Fibroblast of lung (primary cell): Measurements from ENCODE around the gene SMAP1. TPM values are rescaled to one million over a fixed set of nuclear protein-coding genes. Genes with fewer than 3 reads are reported as not detected.

Source experiments
- DNase-seq, 2 donors: peaks; one replicate each; pipeline versions ENCODE4 v3.0.0 to v3.0.0-alpha.2; 2010; ENCODE audit warnings: low read depth in 2 of 2
- H2AFZ ChIP-seq: 2 replicates; pipeline ENCODE4 v1.5.1; 2012; ENCODE audit warnings: low read length, control low read depth, inconsistent platforms
- H3K27ac ChIP-seq: 2 replicates; pipeline ENCODE4 v1.5.1; 2011; ENCODE audit warnings: low read length, control low read depth; ENCODE audit not compliant: insufficient read depth
- H3K27me3 ChIP-seq: 2 replicates; pipeline ENCODE4 v1.5.1; 2011; ENCODE audit warnings: mild to moderate bottlenecking, low read length; ENCODE audit not compliant: control insufficient read depth, insufficient read depth
- H3K36me3 ChIP-seq: 2 replicates; pipeline ENCODE4 v1.5.1; 2011; ENCODE audit warnings: low read length; ENCODE audit not compliant: control insufficient read depth, insufficient read depth
- H3K4me1 ChIP-seq: 2 replicates; pipeline ENCODE4 v1.5.1; 2011; ENCODE audit warnings: low read length; ENCODE audit not compliant: control insufficient read depth, insufficient read depth; ENCODE audit errors: extremely low read depth
- H3K4me2 ChIP-seq: 2 replicates; pipeline ENCODE4 v1.5.1; 2011; ENCODE audit warnings: low read length, control low read depth; ENCODE audit not compliant: insufficient read depth; ENCODE audit errors: extremely low read depth
- H3K4me3 ChIP-seq, 4 experiments: fragments of 200-600 bp in 1 of 4; sonication (generic) in 1 of 4; replicated peaks in 1 of 4; 2 replicates each; pipeline ENCODE4 v1.5.1; 2011 to 2016; ENCODE audit warnings: low read length in 4 of 4, low read depth in 3 of 4, mild to moderate bottlenecking in 3 of 4, control low read depth in 2 of 4, inconsistent platforms in 1 of 4, mixed read lengths in 1 of 4; ENCODE audit not compliant: insufficient read depth in 1 of 4; ENCODE audit errors: control extremely low read depth in 1 of 4
- H3K79me2 ChIP-seq: 2 replicates; pipeline ENCODE4 v1.5.1; 2012; ENCODE audit warnings: mild to moderate bottlenecking, low read length, inconsistent platforms; ENCODE audit not compliant: control insufficient read depth, insufficient read depth
- H3K9ac ChIP-seq: 2 replicates; pipeline ENCODE4 v1.5.1; 2011; ENCODE audit warnings: mild to moderate bottlenecking, low read length, control low read depth; ENCODE audit not compliant: insufficient read depth
- H3K9me3 ChIP-seq: 2 replicates; pipeline ENCODE4 v1.5.1; 2012; ENCODE audit warnings: low read depth, low read length; ENCODE audit not compliant: control insufficient read depth, insufficient read depth
- H4K20me1 ChIP-seq: 2 replicates; pipeline ENCODE4 v1.5.1; 2011; ENCODE audit warnings: low read length; ENCODE audit not compliant: control insufficient read depth, insufficient read depth; ENCODE audit errors: extremely low read depth
- EZH2 ChIP-seq: IDR thresholded peaks from 2 replicates; pipeline ENCODE4 v1.5.1; 2012; ENCODE audit warnings: low read length, control low read depth, mild to moderate bottlenecking; ENCODE audit errors: missing control alignments
- polyA plus RNA-seq, 2 donors: library from polyadenylated mRNA; depleted of rRNA in 1 of 2; stranded (reverse) in 1 of 2; unstranded in 1 of 2; fragments of >200 nt; gene quantifications; 2 replicates each; pipeline ENCODE4 v1.2.1, GENCODE V29; 2011 to 2012; ENCODE audit warnings: missing spikeins in 1 of 2
- total RNA-seq: library from RNA; depleted of rRNA; stranded (reverse); fragments of >200 nt; gene quantifications from 2 replicates; pipeline ENCODE4 v1.2.1, GENCODE V29; 2014
- TF ChIP-seq, protein P1 (sequence below), 2 donors: IDR thresholded peaks in 1 of 2; conservative IDR thresholded peaks in 1 of 2; 1 replicate in 1 of 2; 2 replicates in 1 of 2; pipeline ENCODE4 v1.5.1; 2011 to 2012; ENCODE audit warnings: low read length in 2 of 2, control low read depth in 1 of 2, inconsistent platforms in 1 of 2, low read depth in 1 of 2, mild to moderate bottlenecking in 1 of 2

SMAP1 gene
- total and polyA plus RNA-seq, 2 donors (not counting 1 experiment from before 2014, with no cell fraction given): 18.3 to 25.7 TPM

DNA sequence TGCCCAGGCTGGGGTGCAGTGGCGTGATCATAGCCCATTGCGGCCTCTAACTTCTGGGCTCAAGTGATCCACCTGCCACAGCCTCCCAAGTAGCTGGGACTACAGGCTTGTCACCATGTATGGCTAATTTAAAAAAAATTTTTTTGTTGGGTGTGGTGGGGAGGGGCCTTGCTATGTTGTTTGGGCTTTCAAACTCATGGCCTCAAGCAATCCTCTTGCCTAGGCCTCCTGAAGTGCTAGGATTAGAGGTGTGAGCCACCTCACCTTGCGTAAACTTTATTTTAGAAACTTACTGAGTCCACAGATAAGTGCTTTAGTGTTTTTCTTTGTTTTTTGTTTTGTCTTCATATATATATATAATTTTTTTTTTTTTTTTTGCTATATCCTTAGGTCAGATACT lies 9.1 kb downstream of the SMAP1 start:
- Histone ChIP-seq H2AFZ (no peak overlapping the region), H3K4me2 (no peak overlapping the region), H3K4me1 (no peaks in the 10 kb centered on the region), H3K4me3 (no peak overlapping the region), H3K9me3 (no peaks in the 10 kb centered on the region), H3K36me3 (no peaks in the 10 kb centered on the region), H4K20me1 (no peaks in the 10 kb centered on the region), H3K79me2 (peaks cover 11% of the 10 kb centered on the region), H3K27ac (no peak overlapping the region), H3K27me3 (no peaks in the 10 kb centered on the region), H3K9ac (no peak overlapping the region)
- TF ChIP-seq, protein P1, sequence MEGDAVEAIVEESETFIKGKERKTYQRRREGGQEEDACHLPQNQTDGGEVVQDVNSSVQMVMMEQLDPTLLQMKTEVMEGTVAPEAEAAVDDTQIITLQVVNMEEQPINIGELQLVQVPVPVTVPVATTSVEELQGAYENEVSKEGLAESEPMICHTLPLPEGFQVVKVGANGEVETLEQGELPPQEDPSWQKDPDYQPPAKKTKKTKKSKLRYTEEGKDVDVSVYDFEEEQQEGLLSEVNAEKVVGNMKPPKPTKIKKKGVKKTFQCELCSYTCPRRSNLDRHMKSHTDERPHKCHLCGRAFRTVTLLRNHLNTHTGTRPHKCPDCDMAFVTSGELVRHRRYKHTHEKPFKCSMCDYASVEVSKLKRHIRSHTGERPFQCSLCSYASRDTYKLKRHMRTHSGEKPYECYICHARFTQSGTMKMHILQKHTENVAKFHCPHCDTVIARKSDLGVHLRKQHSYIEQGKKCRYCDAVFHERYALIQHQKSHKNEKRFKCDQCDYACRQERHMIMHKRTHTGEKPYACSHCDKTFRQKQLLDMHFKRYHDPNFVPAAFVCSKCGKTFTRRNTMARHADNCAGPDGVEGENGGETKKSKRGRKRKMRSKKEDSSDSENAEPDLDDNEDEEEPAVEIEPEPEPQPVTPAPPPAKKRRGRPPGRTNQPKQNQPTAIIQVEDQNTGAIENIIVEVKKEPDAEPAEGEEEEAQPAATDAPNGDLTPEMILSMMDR (conservative IDR thresholded peaks at IDR 0.05 in 1 of 2, IDR thresholded peaks at IDR 0.05 in 1 of 2; ENCODE audit: low read depth in 1 of 2, low read length in 2 of 2): no peak
- no peak for TF ChIP-seq EZH2
- no peak for DNase-seq

DNA sequence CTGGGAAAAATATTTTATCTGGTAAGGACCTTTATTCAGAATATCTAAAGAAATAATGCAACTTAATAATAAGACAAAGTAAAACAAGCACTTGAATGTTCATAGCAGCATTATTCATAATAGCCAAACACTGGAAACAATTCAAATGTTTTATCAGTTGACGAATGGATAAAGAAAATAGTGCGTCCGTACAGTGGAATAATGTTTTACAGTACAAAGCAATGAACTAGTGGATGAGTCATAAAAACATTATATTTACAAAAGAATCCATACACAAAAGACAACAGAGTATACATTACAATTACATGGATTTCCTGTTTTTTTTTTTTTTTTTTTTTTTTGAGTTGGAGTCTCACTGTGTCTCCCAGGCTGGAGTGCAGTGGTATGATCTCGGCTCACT lies 12.7 kb downstream of the SMAP1 start:
- Histone ChIP-seq H3K79me2 (no peaks in the 10 kb centered on the region), H3K9ac (no peak overlapping the region), H3K4me2 (no peak overlapping the region), H2AFZ (no peak overlapping the region), H3K27ac (no peak overlapping the region), H3K4me1 (no peaks in the 10 kb centered on the region), H3K36me3 (no peaks in the 10 kb centered on the region), H3K9me3 (no peaks in the 10 kb centered on the region), H4K20me1 (no peaks in the 10 kb centered on the region), H3K27me3 (no peaks in the 10 kb centered on the region), H3K4me3 (no peak overlapping the region)
- peak in 1 of 2 donors; percentile 6 for DNase-seq
- TF ChIP-seq EZH2: no peak
- TF ChIP-seq, protein P1 (conservative IDR thresholded peaks at IDR 0.05 in 1 of 2, IDR thresholded peaks at IDR 0.05 in 1 of 2; ENCODE audit: low read depth in 1 of 2, low read length in 2 of 2): no peak

DNA sequence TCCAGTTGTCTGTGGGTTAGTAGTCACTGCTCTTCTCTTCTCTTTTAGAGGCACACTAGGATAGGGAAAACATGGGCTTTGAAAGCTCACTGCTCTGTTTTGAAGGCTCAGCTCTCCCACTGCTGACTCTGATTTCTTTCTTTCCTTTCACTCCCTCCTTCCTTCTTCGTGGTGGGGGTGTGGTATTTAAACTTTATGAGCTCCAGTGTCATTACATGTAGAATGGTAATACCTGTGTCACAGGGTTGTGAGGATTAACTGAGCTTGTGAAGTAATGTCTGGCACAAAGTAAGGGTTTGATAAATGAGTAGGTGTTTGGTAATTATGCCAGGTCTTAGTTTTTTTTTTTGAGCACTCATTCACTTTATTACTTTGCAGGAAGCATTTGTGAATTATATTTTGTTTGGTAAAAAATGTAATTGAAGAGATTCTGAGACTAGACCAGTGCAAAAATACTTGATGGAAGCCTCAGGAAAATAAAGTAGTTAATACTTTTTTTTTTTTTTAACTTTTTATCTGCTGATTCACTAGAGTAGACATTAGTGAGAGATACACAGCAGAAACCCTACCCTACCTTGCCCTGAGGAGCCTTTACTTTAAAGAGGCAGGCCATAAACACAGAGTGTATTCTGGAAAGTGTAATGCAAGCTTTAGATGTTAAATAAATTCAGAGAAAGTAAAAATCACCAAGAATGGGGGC lies 17.3 kb downstream of the SMAP1 start:
- Histone ChIP-seq H3K4me2 (no peak overlapping the region), H3K4me1 (no peaks in the 10 kb centered on the region), H3K9me3 (no peaks in the 10 kb centered on the region), H3K27me3 (no peaks in the 10 kb centered on the region), H3K4me3 (no peak overlapping the region), H3K27ac (no peak overlapping the region), H2AFZ (no peak overlapping the region), H3K9ac (no peak overlapping the region), H3K79me2 (no peaks in the 10 kb centered on the region), H3K36me3 (no peaks in the 10 kb centered on the region), H4K20me1 (no peaks in the 10 kb centered on the region)
- no peak for DNase-seq
- TF ChIP-seq, protein P1 (conservative IDR thresholded peaks at IDR 0.05 in 1 of 2, IDR thresholded peaks at IDR 0.05 in 1 of 2; ENCODE audit: low read depth in 1 of 2, low read length in 2 of 2): no peak
- TF ChIP-seq EZH2: no peak
